Mesenchymal stem cell (in vitro differentiated cells and primary cell): ENCODE measurements around the gene IRAK1.

Source experiments
- DNase-seq: peaks from one replicate; pipeline ENCODE4 v3.0.0-alpha.2; 2013
- H2AFZ ChIP-seq: one replicate; pipeline ENCODE4 v1.6.1; 2013; ENCODE audit warnings: low read depth, mild to moderate bottlenecking, control low read depth, inconsistent platforms, low read length, moderate library complexity
- H2AK5ac ChIP-seq: 2 replicates; pipeline ENCODE4 v1.6.1; 2013; ENCODE audit warnings: low read length, moderate library complexity, mild to moderate bottlenecking, inconsistent platforms; ENCODE audit not compliant: severe bottlenecking
- H2BK120ac ChIP-seq: one replicate; pipeline ENCODE4 v1.6.1; 2013; ENCODE audit warnings: low read depth, mild to moderate bottlenecking, inconsistent platforms, low read length, moderate library complexity
- H2BK12ac ChIP-seq, 2 experiments: one replicate each; pipeline ENCODE4 v1.6.1; 2013; ENCODE audit warnings: inconsistent platforms in 2 of 2, low read length in 2 of 2, mild to moderate bottlenecking in 2 of 2, moderate library complexity in 2 of 2, control low read depth in 1 of 2
- H2BK15ac ChIP-seq: one replicate; pipeline ENCODE4 v1.6.1; 2013; ENCODE audit warnings: mild to moderate bottlenecking, low read depth, inconsistent platforms; ENCODE audit not compliant: poor library complexity, severe bottlenecking
- H2BK5ac ChIP-seq: 2 replicates; pipeline ENCODE4 v1.6.1; 2013; ENCODE audit warnings: low read depth, mild to moderate bottlenecking, low read length, control low read depth, inconsistent platforms; ENCODE audit not compliant: poor library complexity, severe bottlenecking
- H3K14ac ChIP-seq, 2 experiments: one replicate each; pipeline ENCODE4 v1.6.1; 2013; ENCODE audit warnings: inconsistent platforms in 2 of 2, low read length in 2 of 2, control low read depth in 1 of 2, mild to moderate bottlenecking in 1 of 2, moderate library complexity in 1 of 2
- H3K18ac ChIP-seq, 2 experiments: one replicate each; pipeline ENCODE4 v1.6.1; 2013; ENCODE audit warnings: inconsistent platforms in 2 of 2, low read length in 2 of 2, control low read depth in 1 of 2, low read depth in 1 of 2, mild to moderate bottlenecking in 1 of 2
- H3K23ac ChIP-seq, 2 experiments: one replicate each; pipeline ENCODE4 v1.6.1; 2013; ENCODE audit warnings: inconsistent platforms in 2 of 2, low read length in 2 of 2, mild to moderate bottlenecking in 2 of 2, moderate library complexity in 2 of 2, control low read depth in 1 of 2
- H3K27ac ChIP-seq: 2 replicates; pipeline ENCODE4 v1.5.1; 2013; ENCODE audit warnings: mild to moderate bottlenecking, moderate library complexity, low read length, control low read depth, inconsistent platforms; ENCODE audit not compliant: poor library complexity, severe bottlenecking
- H3K27me3 ChIP-seq, 2 experiments: 2 replicates each; pipeline versions ENCODE4 v1.6.1 to v1.7.0; 2013; ENCODE audit warnings: low read length in 2 of 2, mild to moderate bottlenecking in 2 of 2, moderate library complexity in 2 of 2, control low read depth in 1 of 2, inconsistent platforms in 1 of 2; ENCODE audit not compliant: control insufficient read depth in 1 of 2, insufficient read depth in 1 of 2
- H3K36me3 ChIP-seq, 2 experiments: 2 replicates each; pipeline versions ENCODE4 v1.6.1 to v1.7.0; 2013; ENCODE audit warnings: low read length in 2 of 2, control low read depth in 1 of 2, inconsistent platforms in 1 of 2, low read depth in 1 of 2, mild to moderate bottlenecking in 1 of 2; ENCODE audit not compliant: insufficient read depth in 2 of 2, control insufficient read depth in 1 of 2
- H3K4ac ChIP-seq, 2 experiments: one replicate each; pipeline ENCODE4 v1.6.1; 2013; ENCODE audit warnings: inconsistent platforms in 2 of 2, low read length in 2 of 2, mild to moderate bottlenecking in 2 of 2, moderate library complexity in 2 of 2, control low read depth in 1 of 2, low read depth in 1 of 2
- H3K4me1 ChIP-seq: 2 replicates; pipeline ENCODE4 v1.6.1; 2013; ENCODE audit warnings: low read depth, low read length, control low read depth; ENCODE audit not compliant: control insufficient read depth, insufficient read depth
- H3K4me2 ChIP-seq: 2 replicates; pipeline ENCODE4 v1.6.1; 2013; ENCODE audit warnings: low read length, mild to moderate bottlenecking, inconsistent platforms; ENCODE audit not compliant: poor library complexity, severe bottlenecking
- H3K4me3 ChIP-seq, 2 experiments: 2 replicates each; pipeline versions ENCODE4 v1.5.1 to v1.7.0; 2013; ENCODE audit warnings: low read length in 2 of 2, mild to moderate bottlenecking in 2 of 2, control low read depth in 1 of 2, low read depth in 1 of 2; ENCODE audit not compliant: insufficient read depth in 1 of 2
- H3K79me1 ChIP-seq: replicated peaks from 2 replicates; pipeline ENCODE4 v1.6.1; 2013; ENCODE audit warnings: mild to moderate bottlenecking, control low read depth, low read length, inconsistent platforms; ENCODE audit not compliant: poor library complexity, severe bottlenecking
- H3K9ac ChIP-seq: 2 replicates; pipeline ENCODE4 v1.7.0; 2013; ENCODE audit warnings: mild to moderate bottlenecking, low read length, moderate library complexity
- H3K9me3 ChIP-seq: 2 replicates; pipeline ENCODE4 v1.7.0; 2013; ENCODE audit warnings: mild to moderate bottlenecking, low read length; ENCODE audit not compliant: control insufficient read depth
- H4K8ac ChIP-seq: one replicate; pipeline ENCODE4 v1.6.1; 2013; ENCODE audit warnings: inconsistent platforms, mild to moderate bottlenecking, low read length, moderate library complexity
- H4K91ac ChIP-seq: one replicate; pipeline ENCODE4 v1.6.1; 2013; ENCODE audit warnings: mild to moderate bottlenecking, low read length, inconsistent platforms
- WGBS: methylation state at CpG from one replicate; pipeline ENCODE4 v1.1.7; 2013; ENCODE audit warnings: mixed read lengths; 5-methylcytosine and 5-hydroxymethylcytosine counted together

IRAK1 gene

GRCh38 chrX:154008521-154008920 lies 11.2 kb downstream of the IRAK1 start:
- Histone ChIP-seq H4K91ac (no peak overlapping the region), H2BK5ac (no peak overlapping the region), H3K27me3 (peaks cover 0 to 14% of the 10 kb centered on the region in 2 experiments), H2AK5ac (no peak overlapping the region), H3K4me1 (peaks cover 8% of the 10 kb centered on the region), H3K23ac (no peak overlapping the region), H3K4me3 (no peak overlapping the region), H2BK12ac (no peak overlapping the region), H3K14ac (no peak overlapping the region), H3K36me3 (peaks cover 37 to 49% of the 10 kb centered on the region in 2 experiments), H3K27ac (no peak overlapping the region), H3K4ac (no peak overlapping the region), H3K4me2 (no peak overlapping the region), H3K9me3 (no peaks in the 10 kb centered on the region), H2AFZ (no peak overlapping the region), H3K18ac (no peak overlapping the region), H2BK15ac (no peak overlapping the region), H3K9ac (no peak overlapping the region), H4K8ac (no peak overlapping the region), H3K79me1 (peaks cover 7% of the 10 kb centered on the region), H2BK120ac (no peak overlapping the region)
- whole genome bisulfite sequencing: 100% methylated on average over 1 of the region's 4 CpGs
- no peak for DNase-seq

GRCh38 chrX:154006947-154007346 lies 12.8 kb downstream of the IRAK1 start:
- Histone ChIP-seq H3K9ac (no peak overlapping the region), H4K91ac (no peak overlapping the region), H3K18ac (no peak overlapping the region), H4K8ac (no peak overlapping the region), H2BK12ac (no peak overlapping the region), H2BK120ac (no peak overlapping the region), H3K14ac (no peak overlapping the region), H2AK5ac (no peak overlapping the region), H3K4me2 (no peak overlapping the region), H2AFZ (no peak overlapping the region), H3K4me3 (no peak overlapping the region), H2BK5ac (no peak overlapping the region), H3K23ac (no peak overlapping the region), H3K9me3 (no peaks in the 10 kb centered on the region), H3K36me3 (peaks cover 30 to 35% of the 10 kb centered on the region in 2 experiments), H3K27me3 (peaks cover 0 to 20% of the 10 kb centered on the region in 2 experiments), H3K4ac (no peak overlapping the region), H2BK15ac (no peak overlapping the region), H3K27ac (no peak overlapping the region), H3K4me1 (peaks cover 6% of the 10 kb centered on the region), H3K79me1 (peaks cover 7% of the 10 kb centered on the region)
- WGBS: 96% methylated on average over 20 of the region's 20 CpGs
- DNase-seq: no peak

GRCh38 chrX:154004315-154004714 lies 15.4 kb downstream of the IRAK1 start:
- no peak overlapping the region for H3K14ac ChIP-seq
- H3K23ac ChIP-seq: no peak overlapping the region
- no peak for DNase-seq
- no peak overlapping the region for H2BK120ac ChIP-seq
- H4K91ac ChIP-seq: no peak overlapping the region
- H3K4me2 ChIP-seq: no peak overlapping the region
- no peak overlapping the region for H2BK15ac ChIP-seq
- no peak overlapping the region for H2BK12ac ChIP-seq
- no peak overlapping the region for H3K27ac ChIP-seq
- H2AK5ac ChIP-seq: no peak overlapping the region
- WGBS: 91% methylated on average over 11 of the region's 11 CpGs
- no peaks in the 10 kb centered on the region for H3K79me1 ChIP-seq
- no peak overlapping the region for H3K4ac ChIP-seq
- H3K18ac ChIP-seq: no peak overlapping the region
- H3K9me3 ChIP-seq: no peaks in the 10 kb centered on the region
- peaks cover 6% of the 10 kb centered on the region for H3K4me1 ChIP-seq
- H3K4me3 ChIP-seq: no peak overlapping the region
- H3K9ac ChIP-seq: peak overlapping the region; percentile 23
- H3K27me3 ChIP-seq: peaks cover 0 to 15% of the 10 kb centered on the region in 2 experiments
- no peak overlapping the region for H4K8ac ChIP-seq
- peaks cover 10 to 21% of the 10 kb centered on the region in 2 experiments for H3K36me3 ChIP-seq
- no peak overlapping the region for H2AFZ ChIP-seq
- no peak overlapping the region for H2BK5ac ChIP-seq

DNA sequence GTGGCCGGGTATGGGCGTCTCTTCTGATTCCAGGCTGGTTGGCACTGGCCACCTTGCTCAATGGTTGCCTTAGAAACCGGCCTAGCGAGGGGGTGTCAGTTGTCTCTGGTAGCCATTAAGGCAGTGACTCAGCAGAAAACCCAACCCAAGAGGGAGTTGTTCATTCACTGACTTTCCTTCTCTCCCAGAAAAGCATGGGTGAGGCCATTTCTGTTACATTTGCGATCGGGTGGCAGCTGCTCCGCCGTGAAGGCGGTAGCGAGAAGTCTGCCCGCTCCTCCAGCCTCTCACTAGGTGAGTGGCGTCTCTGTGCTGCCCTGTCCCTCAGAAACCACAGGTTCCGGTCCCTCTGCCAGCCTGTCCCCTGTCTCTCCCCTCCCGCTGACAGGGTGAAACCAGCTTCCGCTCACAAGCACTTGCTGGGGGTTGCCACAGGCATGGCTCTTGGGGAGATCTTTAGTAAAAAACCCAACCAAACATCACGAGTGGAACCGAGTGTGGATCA lies 17.4 kb downstream of the IRAK1 start:
- peaks cover 7 to 15% of the 10 kb centered on the region in 2 experiments for H3K36me3 ChIP-seq
- H4K91ac ChIP-seq: peak overlapping the region; percentile 75
- no peak overlapping the region for H2AFZ ChIP-seq
- H3K4me3 ChIP-seq: no peak overlapping the region
- no peak overlapping the region for H2BK120ac ChIP-seq
- no peak overlapping the region for H3K27ac ChIP-seq
- peak overlapping the region; percentile 46 to 49 for H3K4ac ChIP-seq
- no peak overlapping the region for H2AK5ac ChIP-seq
- H3K4me1 ChIP-seq: peaks cover 6% of the 10 kb centered on the region
- DNase-seq: peak; percentile 51
- 93% methylated on average over 17 of the region's 17 CpGs for WGBS
- H4K8ac ChIP-seq: peak overlapping the region; percentile 70
- H2BK15ac ChIP-seq: no peak overlapping the region
- H3K14ac ChIP-seq: peak overlapping the region in 1 of 2 experiments; percentile 86
- no peak overlapping the region for H3K23ac ChIP-seq
- H3K18ac ChIP-seq: peak overlapping the region in 1 of 2 experiments; percentile 57
- peak overlapping the region; percentile 53 for H3K9ac ChIP-seq
- H3K79me1 ChIP-seq: no peaks in the 10 kb centered on the region
- peak overlapping the region in 1 of 2 experiments; percentile 89 for H2BK12ac ChIP-seq
- peaks cover 0 to 24% of the 10 kb centered on the region in 2 experiments for H3K27me3 ChIP-seq
- H3K9me3 ChIP-seq: no peaks in the 10 kb centered on the region
- no peak overlapping the region for H3K4me2 ChIP-seq
- H2BK5ac ChIP-seq: peak overlapping the region; percentile 81
